ENCODE measurements around the gene TTC14. TPM values are rescaled to one million over a fixed set of nuclear protein-coding genes. Genes with fewer than 3 reads are reported as not detected.

TTC14 gene
- total RNA-seq, 2 donors from 2014 or later = 33.2 to 55.0 TPM

DNA sequence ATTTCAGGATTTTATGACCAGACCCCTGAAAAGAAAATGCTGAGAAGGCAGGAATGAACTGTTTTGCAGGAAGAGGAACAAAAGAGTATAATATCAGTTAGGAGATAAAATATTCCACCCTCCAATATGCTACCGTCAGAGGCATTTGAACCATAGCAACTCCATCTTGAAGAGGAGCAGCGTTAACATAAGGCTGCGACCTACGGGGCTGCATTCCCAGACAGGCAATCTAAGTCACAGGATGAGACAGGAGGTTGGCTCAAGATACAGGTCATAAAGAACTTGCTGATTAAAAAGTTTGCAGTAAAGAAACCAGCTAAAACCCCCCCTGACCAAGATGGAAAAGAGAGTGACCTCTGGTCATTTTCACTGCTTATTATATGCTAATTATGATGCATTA lies 54.4 kb downstream of the TTC14 start:
- H3K4me1 ChIP-seq = no peaks in the 10 kb centered on the region
- DNase-seq (no peak), ATAC-seq (no peak)
- no peaks in the 10 kb centered on the region for H3K27me3 ChIP-seq
- intact Hi-C loops (cut with DNase I) = no loop called here
- H3K27ac ChIP-seq = no peak overlapping the region
- H3K36me3 ChIP-seq (replicated peaks in 1 of 2; ENCODE audit: insufficient read depth in 1 of 2, low read depth in 2 of 2) = no peaks in the 10 kb centered on the region
- no peak overlapping the region for H3K4me3 ChIP-seq
- TF ChIP-seq POLR2A (IDR thresholded peaks at IDR 0.05) = no peak
- TF ChIP-seq, protein P1, sequence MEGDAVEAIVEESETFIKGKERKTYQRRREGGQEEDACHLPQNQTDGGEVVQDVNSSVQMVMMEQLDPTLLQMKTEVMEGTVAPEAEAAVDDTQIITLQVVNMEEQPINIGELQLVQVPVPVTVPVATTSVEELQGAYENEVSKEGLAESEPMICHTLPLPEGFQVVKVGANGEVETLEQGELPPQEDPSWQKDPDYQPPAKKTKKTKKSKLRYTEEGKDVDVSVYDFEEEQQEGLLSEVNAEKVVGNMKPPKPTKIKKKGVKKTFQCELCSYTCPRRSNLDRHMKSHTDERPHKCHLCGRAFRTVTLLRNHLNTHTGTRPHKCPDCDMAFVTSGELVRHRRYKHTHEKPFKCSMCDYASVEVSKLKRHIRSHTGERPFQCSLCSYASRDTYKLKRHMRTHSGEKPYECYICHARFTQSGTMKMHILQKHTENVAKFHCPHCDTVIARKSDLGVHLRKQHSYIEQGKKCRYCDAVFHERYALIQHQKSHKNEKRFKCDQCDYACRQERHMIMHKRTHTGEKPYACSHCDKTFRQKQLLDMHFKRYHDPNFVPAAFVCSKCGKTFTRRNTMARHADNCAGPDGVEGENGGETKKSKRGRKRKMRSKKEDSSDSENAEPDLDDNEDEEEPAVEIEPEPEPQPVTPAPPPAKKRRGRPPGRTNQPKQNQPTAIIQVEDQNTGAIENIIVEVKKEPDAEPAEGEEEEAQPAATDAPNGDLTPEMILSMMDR (IDR thresholded peaks at IDR 0.05) = no peak
- H3K9me3 ChIP-seq = no peaks in the 10 kb centered on the region
- 60 to 62% methylated on average over 4 of the region's 4 CpGs for WGBS, 2 donors

DNA sequence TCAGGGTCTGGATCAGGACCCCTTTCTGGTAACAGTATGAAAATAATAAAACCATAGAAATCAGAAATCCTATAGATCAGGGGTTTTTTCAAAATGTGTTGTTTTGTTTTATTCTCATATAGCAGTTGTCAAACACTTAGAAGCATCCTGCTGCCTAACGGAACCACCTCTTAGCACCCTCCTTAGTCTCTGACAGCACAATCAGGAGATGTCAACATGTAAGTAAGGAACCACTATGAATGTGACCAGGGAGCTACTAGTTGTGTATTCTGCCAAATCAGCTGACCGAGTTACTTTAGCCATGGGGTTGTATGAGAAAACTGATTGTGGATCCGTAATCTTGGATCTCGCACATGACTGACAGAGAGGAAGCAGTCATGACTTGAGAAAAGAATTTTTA lies 55.1 kb downstream of the TTC14 start:
- 61 to 72% methylated on average over 4 of the region's 4 CpGs for WGBS, 2 donors
- Histone ChIP-seq H3K4me3 (no peak overlapping the region), H3K27me3 (no peaks in the 10 kb centered on the region), H3K27ac (no peak overlapping the region), H3K9me3 (no peaks in the 10 kb centered on the region), H3K36me3 (replicated peaks in 1 of 2; ENCODE audit: insufficient read depth in 1 of 2, low read depth in 2 of 2) (no peaks in the 10 kb centered on the region), H3K4me1 (no peaks in the 10 kb centered on the region)
- DNase-seq (no peak), ATAC-seq (no peak)
- intact Hi-C loops (cut with DNase I) = no loop called here
- TF ChIP-seq POLR2A (IDR thresholded peaks at IDR 0.05) = no peak
- TF ChIP-seq, protein P1 (IDR thresholded peaks at IDR 0.05) = no peak

Small RNA genes lying within 50 kb of the gene (small RNA-seq; reads per million reads assigned to genes)
- not detected for gene AC068298.1
- gene RNU6-486P = not detected

Other genes starting within 250 kb of the TTC14 start
- under 1 TPM; 0.26 to 0.66 TPM for gene CCDC39, start 77.3 kb downstream of the TTC14 start, total RNA-seq

Measured in body of pancreas (tissue), 4 donors.